ENCODE results near the gene SLC8A1.

Gene SLC8A1

GRCh38 chr2:40204268-40204667 is 247.6 kb downstream of the SLC8A1 start:
- no peak overlapping the region for H3K4me3 ChIP-seq (replicated peaks; ENCODE audit: low read depth, low read length)
- TF ChIP-seq CTCF (IDR thresholded peaks at IDR 0.05; ENCODE audit: low read depth, low read length, missing control alignments) = no peak
- DNase-seq (ENCODE audit: extremely low read depth, low read depth) = no peak

GRCh38 chr2:40202798-40203400 is 249.0 kb downstream of the SLC8A1 start:
- no peak for TF ChIP-seq CTCF (IDR thresholded peaks at IDR 0.05; ENCODE audit: low read depth, low read length, missing control alignments)
- H3K4me3 ChIP-seq (replicated peaks; ENCODE audit: low read depth, low read length) = no peak overlapping the region
- DNase-seq (ENCODE audit: extremely low read depth, low read depth) = peak; percentile 24

- no peak for DNase-seq (ENCODE audit: extremely low read depth, low read depth)
- no peak overlapping the region for H3K4me3 ChIP-seq (replicated peaks; ENCODE audit: low read depth, low read length)
- TF ChIP-seq CTCF (IDR thresholded peaks at IDR 0.05; ENCODE audit: low read depth, low read length, missing control alignments) = no peak
Measured at GRCh38 chr2:40201425-40201824, 250.5 kb downstream of the SLC8A1 start.

GRCh38 chr2:40200366-40200915 is 251.4 kb downstream of the SLC8A1 start:
- TF ChIP-seq CTCF (IDR thresholded peaks at IDR 0.05; ENCODE audit: low read depth, low read length, missing control alignments) = no peak
- DNase-seq (ENCODE audit: extremely low read depth, low read depth) = no peak
- H3K4me3 ChIP-seq (replicated peaks; ENCODE audit: low read depth, low read length) = no peak overlapping the region

- H3K4me3 ChIP-seq (replicated peaks; ENCODE audit: low read depth, low read length) = no peak overlapping the region
Measured at GRCh38 chr2:40199771-40200170, 252.1 kb downstream of the SLC8A1 start.

GRCh38 chr2:40197121-40197520 is 254.8 kb downstream of the SLC8A1 start:
- no peak overlapping the region for H3K4me3 ChIP-seq (replicated peaks; ENCODE audit: low read depth, low read length)
- no peak for TF ChIP-seq CTCF (IDR thresholded peaks at IDR 0.05; ENCODE audit: low read depth, low read length, missing control alignments)
- no peak for DNase-seq (ENCODE audit: extremely low read depth, low read depth)

More at GRCh38 chr2:40199771-40200170, 252.1 kb downstream of the SLC8A1 start:
- DNase-seq (ENCODE audit: extremely low read depth, low read depth) = no peak
- TF ChIP-seq CTCF (IDR thresholded peaks at IDR 0.05; ENCODE audit: low read depth, low read length, missing control alignments) = no peak

- no peak for DNase-seq (ENCODE audit: extremely low read depth, low read depth)
- TF ChIP-seq CTCF (IDR thresholded peaks at IDR 0.05; ENCODE audit: low read depth, low read length, missing control alignments) = no peak
- no peak overlapping the region for H3K4me3 ChIP-seq (replicated peaks; ENCODE audit: low read depth, low read length)
Measured at GRCh38 chr2:40193670-40194026, 258.2 kb downstream of the SLC8A1 start.

All from HFF-Myc (cell line).